Thyroid gland (tissue), 4 donors: ENCODE results near the gene FSTL3.

ENCODE experiments used
- POLR2A ChIP-seq, 2 donors: fragments of 450-650 bp; IDR thresholded peaks; one replicate each; pipeline ENCODE4 v1.6.1; 2017; ENCODE audit warnings: antibody characterized with exemption in 2 of 2, mild to moderate bottlenecking in 2 of 2, moderate library complexity in 1 of 2
- TF ChIP-seq, protein P1 (sequence below), 6 experiments: fragments of 200-600 bp in 3 of 6; fragments of 450-650 bp in 3 of 6; sonication (generic) in 3 of 6; IDR thresholded peaks; one replicate each; pipeline ENCODE4 v1.5.1; 2016 to 2019; ENCODE audit warnings: antibody characterized with exemption in 6 of 6, mild to moderate bottlenecking in 2 of 6, inconsistent platforms in 1 of 6, moderate library complexity in 1 of 6

DNA sequence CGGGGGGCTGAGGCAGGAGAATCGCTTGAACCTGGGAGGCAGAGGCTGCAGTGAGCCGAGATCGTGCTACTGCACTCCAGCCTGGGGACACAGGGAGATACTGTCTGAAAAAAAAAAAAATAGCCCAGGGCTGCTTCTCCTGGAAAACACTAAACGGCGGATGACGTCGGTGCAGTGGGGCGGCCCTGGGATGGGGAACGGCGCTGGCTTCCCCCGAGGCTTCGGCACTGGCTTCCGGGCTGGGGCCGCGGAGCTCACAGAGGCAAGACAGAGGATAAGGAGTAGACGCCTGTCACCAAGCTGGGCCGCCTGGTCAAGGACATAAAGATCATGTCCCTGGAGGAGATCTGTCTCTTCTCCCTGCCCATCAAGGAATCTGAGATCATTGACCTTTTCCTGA, 14.0 kb downstream of the FSTL3 start:
- TF ChIP-seq, protein P1, sequence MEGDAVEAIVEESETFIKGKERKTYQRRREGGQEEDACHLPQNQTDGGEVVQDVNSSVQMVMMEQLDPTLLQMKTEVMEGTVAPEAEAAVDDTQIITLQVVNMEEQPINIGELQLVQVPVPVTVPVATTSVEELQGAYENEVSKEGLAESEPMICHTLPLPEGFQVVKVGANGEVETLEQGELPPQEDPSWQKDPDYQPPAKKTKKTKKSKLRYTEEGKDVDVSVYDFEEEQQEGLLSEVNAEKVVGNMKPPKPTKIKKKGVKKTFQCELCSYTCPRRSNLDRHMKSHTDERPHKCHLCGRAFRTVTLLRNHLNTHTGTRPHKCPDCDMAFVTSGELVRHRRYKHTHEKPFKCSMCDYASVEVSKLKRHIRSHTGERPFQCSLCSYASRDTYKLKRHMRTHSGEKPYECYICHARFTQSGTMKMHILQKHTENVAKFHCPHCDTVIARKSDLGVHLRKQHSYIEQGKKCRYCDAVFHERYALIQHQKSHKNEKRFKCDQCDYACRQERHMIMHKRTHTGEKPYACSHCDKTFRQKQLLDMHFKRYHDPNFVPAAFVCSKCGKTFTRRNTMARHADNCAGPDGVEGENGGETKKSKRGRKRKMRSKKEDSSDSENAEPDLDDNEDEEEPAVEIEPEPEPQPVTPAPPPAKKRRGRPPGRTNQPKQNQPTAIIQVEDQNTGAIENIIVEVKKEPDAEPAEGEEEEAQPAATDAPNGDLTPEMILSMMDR (IDR thresholded peaks at IDR 0.05) = no peak
- TF ChIP-seq POLR2A (IDR thresholded peaks at IDR 0.05) = no peak
